Ishikawa (cell line): ENCODE measurements around the gene SMIM41.

Experiments used
- CREB1 ChIP-seq: IDR thresholded peaks from 2 replicates; pipeline ENCODE4 v1.6.1; 2012; ENCODE audit warnings: low read depth
- EP300 ChIP-seq: IDR thresholded peaks from 2 replicates; pipeline ENCODE4 v1.6.1; 2012; ENCODE audit warnings: borderline replicate concordance
- TF ChIP-seq, protein P1 (sequence below): IDR thresholded peaks from 2 replicates; pipeline ENCODE4 v1.6.1; 2012

DNA sequence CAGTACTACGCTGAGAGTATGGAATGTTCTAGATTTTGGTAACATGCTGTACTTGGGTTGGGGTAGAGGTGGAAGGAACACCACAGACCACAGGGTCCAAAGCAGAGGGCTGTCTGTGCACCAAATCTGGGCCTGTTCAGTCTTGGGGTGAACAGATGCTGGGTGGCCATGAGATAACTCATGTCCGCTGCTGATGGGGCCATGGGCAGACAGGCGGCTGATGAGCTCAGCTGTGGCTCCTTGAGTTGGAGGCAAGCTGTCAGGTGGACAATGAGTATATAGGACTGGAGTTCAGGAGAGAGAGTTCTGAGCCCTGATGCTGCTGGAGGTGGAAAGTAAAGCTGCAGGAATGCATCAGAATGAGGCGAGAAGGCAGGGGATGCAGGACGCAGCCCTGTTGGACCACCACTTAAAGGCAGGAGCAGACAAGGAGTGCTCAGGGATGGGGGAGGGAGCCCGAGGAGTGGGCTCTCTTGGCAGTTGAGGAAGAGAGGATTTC, 6.2 kb downstream of the SMIM41 start:
- TF ChIP-seq EP300 (no peak), CREB1 (no peak)
- TF ChIP-seq, protein P1, sequence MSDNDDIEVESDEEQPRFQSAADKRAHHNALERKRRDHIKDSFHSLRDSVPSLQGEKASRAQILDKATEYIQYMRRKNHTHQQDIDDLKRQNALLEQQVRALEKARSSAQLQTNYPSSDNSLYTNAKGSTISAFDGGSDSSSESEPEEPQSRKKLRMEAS: no peak
